ENCODE measurements around the gene OSGIN1.

DNA sequence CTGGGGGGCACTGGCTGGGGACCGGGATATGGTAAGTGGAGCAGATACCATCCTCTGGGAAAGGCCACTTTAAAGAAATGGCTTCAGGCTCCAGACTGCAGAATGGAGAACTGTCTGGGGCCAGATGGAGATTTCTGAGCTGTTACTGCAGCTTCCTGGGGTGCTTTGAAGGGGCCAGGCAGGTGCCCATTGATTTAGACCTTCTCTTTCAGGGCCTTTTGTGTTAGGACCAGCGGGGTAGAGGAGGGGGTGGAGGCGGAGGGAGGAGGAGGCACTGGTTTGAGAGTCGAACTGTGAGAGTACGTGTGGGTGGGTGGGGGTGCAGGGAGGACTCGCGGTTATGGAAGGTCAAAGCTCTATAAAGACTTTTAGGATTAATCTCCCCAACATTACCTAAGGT, 26.4 kb downstream of the OSGIN1 start:
- TF ChIP-seq, protein P1, sequence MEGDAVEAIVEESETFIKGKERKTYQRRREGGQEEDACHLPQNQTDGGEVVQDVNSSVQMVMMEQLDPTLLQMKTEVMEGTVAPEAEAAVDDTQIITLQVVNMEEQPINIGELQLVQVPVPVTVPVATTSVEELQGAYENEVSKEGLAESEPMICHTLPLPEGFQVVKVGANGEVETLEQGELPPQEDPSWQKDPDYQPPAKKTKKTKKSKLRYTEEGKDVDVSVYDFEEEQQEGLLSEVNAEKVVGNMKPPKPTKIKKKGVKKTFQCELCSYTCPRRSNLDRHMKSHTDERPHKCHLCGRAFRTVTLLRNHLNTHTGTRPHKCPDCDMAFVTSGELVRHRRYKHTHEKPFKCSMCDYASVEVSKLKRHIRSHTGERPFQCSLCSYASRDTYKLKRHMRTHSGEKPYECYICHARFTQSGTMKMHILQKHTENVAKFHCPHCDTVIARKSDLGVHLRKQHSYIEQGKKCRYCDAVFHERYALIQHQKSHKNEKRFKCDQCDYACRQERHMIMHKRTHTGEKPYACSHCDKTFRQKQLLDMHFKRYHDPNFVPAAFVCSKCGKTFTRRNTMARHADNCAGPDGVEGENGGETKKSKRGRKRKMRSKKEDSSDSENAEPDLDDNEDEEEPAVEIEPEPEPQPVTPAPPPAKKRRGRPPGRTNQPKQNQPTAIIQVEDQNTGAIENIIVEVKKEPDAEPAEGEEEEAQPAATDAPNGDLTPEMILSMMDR (IDR thresholded peaks at IDR 0.05; ENCODE audit: low read depth, low read length) = no peak
- no peak for TF ChIP-seq POLR2A (IDR thresholded peaks at IDR 0.05; ENCODE audit: extremely low read depth, insufficient read length)
- TF ChIP-seq, protein P2, sequence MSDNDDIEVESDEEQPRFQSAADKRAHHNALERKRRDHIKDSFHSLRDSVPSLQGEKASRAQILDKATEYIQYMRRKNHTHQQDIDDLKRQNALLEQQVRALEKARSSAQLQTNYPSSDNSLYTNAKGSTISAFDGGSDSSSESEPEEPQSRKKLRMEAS (IDR thresholded peaks at IDR 0.05; ENCODE audit: low read depth, low read length) = no peak
